HG03342 (cell line): ENCODE measurements around the gene CDC20B.
"Not testable (repeated sequence)": the region's sequence is repeated elsewhere in the genome, so short reads cannot be mapped to it uniquely, and the experiment has no call there.

Experiments used
- ATAC-seq: cut with Tn5 transposase; IDR thresholded peaks from one replicate; pipeline ENCODE4 v1.9.1; 2021; ENCODE audit warnings: mild to moderate bottlenecking, moderate library complexity; ENCODE audit not compliant: unreplicated experiment

CDC20B gene

DNA sequence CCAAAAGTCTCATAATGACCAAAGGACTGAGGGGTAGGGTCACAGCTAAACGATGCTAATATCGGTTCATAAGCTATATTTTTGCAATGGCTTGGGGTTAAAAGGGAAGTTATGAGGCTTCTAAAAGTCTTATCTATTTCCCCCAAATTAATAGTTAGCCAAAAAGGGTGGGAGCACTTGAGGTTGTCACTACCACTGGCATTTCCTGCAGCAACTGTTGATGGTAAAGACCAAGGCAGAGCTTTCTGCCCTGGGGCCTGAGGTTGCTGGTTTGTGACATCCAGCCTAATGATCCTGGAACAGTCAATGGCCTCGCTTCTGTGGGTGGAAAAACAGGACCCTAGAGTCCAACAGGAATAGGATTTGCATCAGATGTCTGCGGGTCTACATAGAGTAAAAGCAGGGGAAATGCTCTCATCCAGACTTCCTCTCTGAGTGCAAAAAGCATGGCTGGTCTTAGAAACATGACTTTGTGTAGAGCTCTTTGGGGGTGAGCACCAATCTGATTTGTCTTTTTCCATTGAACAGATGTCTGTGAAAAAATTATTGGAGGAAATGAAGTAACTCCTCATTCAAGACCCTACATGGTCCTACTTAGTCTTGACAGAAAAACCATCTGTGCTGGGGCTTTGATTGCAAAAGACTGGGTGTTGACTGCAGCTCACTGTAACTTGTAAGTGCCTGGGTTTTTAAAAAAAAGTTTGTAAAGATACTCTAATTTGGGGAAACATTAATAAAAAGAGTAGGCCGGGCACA is 67.9 kb downstream of the CDC20B start:
- no peak for ATAC-seq

GRCh38 chr5:55104036-55104772 is 68.8 kb downstream of the CDC20B start:
- ATAC-seq: no peak

DNA sequence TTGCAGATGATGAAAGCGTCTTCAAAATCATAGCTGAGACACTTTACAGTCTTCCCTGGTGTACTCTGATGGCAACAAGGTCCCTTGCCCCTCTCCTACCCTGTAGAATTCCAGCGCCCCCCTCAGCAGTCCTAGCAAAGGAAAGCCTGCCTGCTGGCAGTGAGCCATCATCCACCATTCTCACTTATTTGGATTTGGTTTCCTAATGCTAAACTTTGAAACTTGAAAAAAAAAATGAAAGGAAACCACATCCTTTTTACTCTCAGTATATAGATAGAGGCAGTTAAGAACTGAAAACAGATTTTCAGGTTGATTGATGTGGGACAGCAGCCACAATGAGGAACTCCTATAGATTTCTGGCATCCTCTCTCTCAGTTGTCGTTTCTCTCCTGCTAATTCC is 70.6 kb downstream of the CDC20B start, which contains the start of gene GZMA:
Gene GZMA, plus strand, starts transcription at position 299 of the 400 bp plus-strand sequence. Its CDS starts 37 bp downstream, at position 336.
- no peak for ATAC-seq

DNA sequence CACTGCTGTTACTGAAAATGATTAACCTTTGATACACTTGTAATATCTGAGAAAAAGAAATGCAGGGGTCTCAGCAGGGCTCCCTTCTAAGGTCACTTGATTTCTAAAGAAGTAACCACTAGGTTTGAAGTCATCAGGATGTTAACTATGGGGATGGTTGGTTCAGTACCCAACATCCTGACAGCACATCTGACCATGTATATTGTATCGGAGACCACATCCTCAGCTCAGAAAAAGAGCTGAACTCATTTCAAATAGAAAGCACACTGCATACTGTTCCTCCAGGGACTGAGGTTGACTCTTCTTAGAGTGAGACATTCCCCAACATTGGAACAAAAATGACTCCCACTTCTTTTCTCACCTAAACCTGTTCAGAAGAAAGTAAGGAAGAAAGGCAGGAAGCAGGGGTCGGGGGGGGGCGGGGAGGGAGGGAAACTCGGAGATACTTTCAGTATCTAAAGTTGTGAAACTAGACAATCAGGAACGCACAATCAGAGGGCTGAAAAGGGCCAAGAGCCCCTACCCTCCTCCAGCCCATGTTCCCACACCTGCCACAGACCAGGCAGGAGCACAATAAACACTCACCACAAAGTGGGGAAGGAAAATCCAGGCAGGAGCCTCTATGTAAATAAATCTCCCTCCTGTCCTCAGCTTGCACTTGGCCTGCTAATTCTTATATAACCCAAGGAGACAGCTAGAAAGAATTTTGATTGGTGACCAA is 71.3 kb downstream of the CDC20B start:
- ATAC-seq: no peak

- not testable (repeated sequence) for ATAC-seq
Observed at GRCh38 chr5:55101148-55101547, 71.8 kb downstream of the CDC20B start.

DNA sequence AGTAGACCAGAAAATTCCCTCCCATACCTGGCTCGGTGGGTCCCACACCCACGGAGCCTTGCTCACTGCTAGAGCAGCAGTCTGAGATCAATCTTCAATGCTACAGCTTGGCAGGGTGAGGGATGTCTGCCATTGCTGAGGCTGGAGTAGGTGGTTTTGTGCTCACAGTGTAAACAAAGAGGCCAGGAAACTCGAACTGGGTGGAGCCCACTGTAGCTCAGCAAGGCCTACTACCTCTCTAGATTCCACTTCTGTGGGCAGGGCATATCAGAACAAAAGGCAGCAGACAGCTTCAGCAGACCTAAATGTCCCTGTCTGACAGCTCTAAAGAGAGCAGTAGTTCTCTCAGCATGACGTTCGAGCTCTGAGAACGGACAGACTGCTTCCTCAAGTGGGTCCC is 76.1 kb downstream of the CDC20B start:
- no peak for ATAC-seq

GRCh38 chr5:55096182-55096581 is 76.8 kb downstream of the CDC20B start:
- ATAC-seq: no peak

DNA sequence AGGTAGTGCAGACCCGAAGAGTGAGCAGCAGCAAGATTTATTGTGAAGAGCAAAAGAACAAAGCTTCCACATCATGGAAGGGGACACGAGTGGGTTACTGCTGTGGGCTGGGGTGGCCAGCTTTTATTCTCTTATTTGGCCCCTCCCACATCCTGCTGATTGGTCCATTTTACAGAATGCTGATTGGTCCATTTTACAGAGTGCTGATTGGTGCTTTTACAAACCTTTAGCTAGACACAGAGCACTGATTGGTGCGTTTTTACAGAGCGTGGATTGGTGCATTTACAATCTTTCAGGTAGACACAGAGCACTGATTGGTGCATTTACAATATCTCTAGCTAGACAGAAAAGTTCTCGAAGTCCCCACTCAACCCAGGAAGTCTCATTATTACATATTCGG is 82.0 kb downstream of the CDC20B start:
- ATAC-seq: not testable (repeated sequence)

DNA sequence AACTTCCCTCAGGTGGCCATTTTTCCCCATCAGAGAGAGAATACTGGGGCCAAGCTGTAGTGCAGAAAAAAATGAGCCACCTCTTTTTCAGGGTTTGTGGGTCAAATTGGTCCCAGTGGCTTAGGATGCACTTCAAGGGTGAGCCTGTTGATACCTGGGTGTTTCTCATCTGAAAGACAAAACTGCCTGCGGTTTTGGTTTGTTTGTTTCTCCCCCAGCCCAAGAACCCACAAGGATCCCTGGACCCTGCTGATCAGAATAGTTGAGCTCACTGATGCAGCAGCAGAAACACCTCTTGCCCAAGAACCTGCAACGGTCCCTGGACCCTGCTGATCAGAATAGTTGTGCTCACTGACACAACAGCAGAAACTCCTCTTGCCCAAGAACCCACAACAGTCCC is 83.7 kb downstream of the CDC20B start:
- not testable (repeated sequence) for ATAC-seq

DNA sequence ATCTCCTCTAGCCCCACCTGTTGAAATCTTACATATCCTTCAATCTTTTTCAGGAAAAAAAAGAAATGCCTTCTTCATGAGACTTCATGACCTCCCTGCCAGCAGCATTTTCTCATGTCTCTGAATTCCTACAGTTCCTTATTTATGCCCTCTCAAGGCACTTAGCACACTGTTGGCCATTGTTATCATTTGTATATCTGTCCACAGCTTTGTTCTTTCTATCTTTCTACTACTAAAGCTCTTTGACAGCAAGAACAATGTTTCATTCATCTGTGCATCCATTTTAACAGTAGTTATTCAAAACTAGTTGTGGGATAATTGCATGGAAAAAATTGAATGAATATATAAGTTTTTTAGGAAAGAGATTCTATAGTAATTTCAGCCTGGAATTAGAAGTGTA is 91.4 kb downstream of the CDC20B start:
- ATAC-seq: no peak

DNA sequence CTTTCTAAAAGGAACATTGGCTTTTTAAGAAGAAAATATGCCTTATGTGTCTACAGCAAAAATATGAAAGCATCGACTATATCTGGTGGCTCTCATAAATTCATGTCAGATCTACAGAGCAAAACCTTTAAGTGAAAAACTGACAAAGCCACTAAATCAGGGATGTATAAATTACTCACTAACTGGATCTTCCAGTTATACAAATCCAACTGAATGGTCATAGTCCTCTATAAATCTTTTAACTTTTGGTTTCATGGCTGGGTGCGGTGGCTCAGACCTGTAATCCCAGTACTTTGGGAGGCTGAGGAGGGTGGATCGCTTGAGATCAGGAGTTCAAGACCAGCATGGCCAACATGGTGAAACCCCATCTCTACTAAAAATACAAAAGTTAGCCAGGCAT is 99.8 kb downstream of the CDC20B start:
- no peak for ATAC-seq

DNA sequence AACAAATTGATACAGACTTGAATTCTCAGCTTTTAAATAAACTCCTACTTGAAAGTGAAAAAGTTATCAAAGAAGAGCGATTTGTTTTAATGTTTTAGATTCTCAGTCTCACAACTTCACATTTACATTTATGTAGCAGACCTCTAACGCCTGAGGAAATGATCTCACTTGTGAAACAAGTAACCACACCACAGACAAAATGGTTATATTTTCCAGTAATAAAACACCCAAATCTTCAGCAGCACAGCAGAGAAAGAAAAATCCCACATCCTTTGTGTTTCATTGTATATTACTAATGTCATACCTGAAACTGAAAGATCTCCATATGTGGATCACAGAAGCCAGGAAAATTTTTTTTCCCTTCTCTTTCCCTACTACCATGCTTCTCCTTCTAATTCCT is 100.3 kb downstream of the CDC20B start:
- no peak for ATAC-seq

- ATAC-seq: no peak
Observed at GRCh38 chr5:55071413-55071812, 101.6 kb downstream of the CDC20B start.

DNA sequence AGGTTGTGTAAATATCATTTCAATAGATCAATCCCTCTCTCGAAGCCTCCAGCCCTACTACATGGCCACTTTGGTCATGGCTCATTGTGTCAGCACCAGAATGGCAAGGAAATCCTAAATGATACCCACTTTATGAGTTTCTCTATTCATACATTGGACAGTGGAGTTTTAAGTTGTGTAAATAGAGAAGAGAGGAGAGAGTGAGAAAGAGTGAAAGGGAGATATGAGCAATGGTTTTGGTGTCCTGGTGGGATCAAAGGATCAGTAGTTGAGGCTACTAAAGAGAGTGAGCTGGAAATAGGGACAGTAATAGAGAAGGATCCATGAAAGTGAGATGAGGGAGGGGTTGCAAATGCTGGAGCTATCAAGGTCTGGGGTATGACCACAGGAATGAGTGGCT is 102.0 kb downstream of the CDC20B start:
- no peak for ATAC-seq

GRCh38 chr5:55066277-55066676 is 106.7 kb downstream of the CDC20B start:
- no peak for ATAC-seq

- ATAC-seq: no peak
Observed at GRCh38 chr5:55064523-55064922, 108.5 kb downstream of the CDC20B start.

- ATAC-seq: no peak
Observed at GRCh38 chr5:55063899-55064298, 109.1 kb downstream of the CDC20B start.

- no peak for ATAC-seq
Observed at GRCh38 chr5:55063220-55063863, 109.6 kb downstream of the CDC20B start.
